ENCODE measurements around the gene DGLUCY. TPM values are rescaled to one million over a fixed set of nuclear protein-coding genes. Genes with fewer than 3 reads are reported as not detected.
"Not testable (repeated sequence)": the region's sequence is repeated elsewhere in the genome, so short reads cannot be mapped to it uniquely, and the experiment has no call there.

DGLUCY gene
- total RNA-seq, 1 experiment from 2014 or later: 33.8 TPM

- no peak for DNase-seq (ENCODE audit: low spot score)
Measured at GRCh38 chr14:91257328-91258010, 143.6 kb downstream of the DGLUCY start.

- no peak for DNase-seq (ENCODE audit: low spot score)
Measured at GRCh38 chr14:91258011-91258618, 144.2 kb downstream of the DGLUCY start.

- no peak for DNase-seq (ENCODE audit: low spot score)
Measured at GRCh38 chr14:91258876-91259275, 145.0 kb downstream of the DGLUCY start.

GRCh38 chr14:91261115-91261514 lies 147.2 kb downstream of the DGLUCY start:
- DNase-seq (ENCODE audit: low spot score): no peak

GRCh38 chr14:91261986-91262549 lies 148.2 kb downstream of the DGLUCY start:
- no peak for DNase-seq (ENCODE audit: low spot score)

- DNase-seq (ENCODE audit: low spot score): no peak
Measured at GRCh38 chr14:91263329-91263728, 149.5 kb downstream of the DGLUCY start.

GRCh38 chr14:91264151-91265150 lies 150.6 kb downstream of the DGLUCY start:
- no peak for DNase-seq (ENCODE audit: low spot score)

- no peak for DNase-seq (ENCODE audit: low spot score)
Measured at GRCh38 chr14:91265404-91265803, 151.5 kb downstream of the DGLUCY start.

- not testable (repeated sequence) for DNase-seq (ENCODE audit: low spot score)
Measured at GRCh38 chr14:91266276-91266675, 152.4 kb downstream of the DGLUCY start.

- DNase-seq (ENCODE audit: low spot score): no peak
Measured at GRCh38 chr14:91267965-91268437, 154.1 kb downstream of the DGLUCY start.

- no peak for DNase-seq (ENCODE audit: low spot score)
Measured at GRCh38 chr14:91269076-91269991, 155.5 kb downstream of the DGLUCY start.

GRCh38 chr14:91270188-91270587 lies 156.3 kb downstream of the DGLUCY start:
- no peak for DNase-seq (ENCODE audit: low spot score)

GRCh38 chr14:91270619-91271018 lies 156.7 kb downstream of the DGLUCY start:
- DNase-seq (ENCODE audit: low spot score): no peak

GRCh38 chr14:91271639-91272038 lies 157.8 kb downstream of the DGLUCY start:
- DNase-seq (ENCODE audit: low spot score): no peak

GRCh38 chr14:91272341-91273272 lies 158.7 kb downstream of the DGLUCY start:
- DNase-seq (ENCODE audit: low spot score): no peak

- no peak for DNase-seq (ENCODE audit: low spot score)
Measured at GRCh38 chr14:91273273-91273884, 159.5 kb downstream of the DGLUCY start.

GRCh38 chr14:91273885-91274273 lies 160.0 kb downstream of the DGLUCY start:
- no peak for DNase-seq (ENCODE audit: low spot score)

- DNase-seq (ENCODE audit: low spot score): no peak
Measured at GRCh38 chr14:91274796-91275195, 160.9 kb downstream of the DGLUCY start.
